GM12892 (cell line): ENCODE data around the gene GABRB3.

Source experiments
- POLR2A ChIP-seq: IDR thresholded peaks from 2 replicates; pipeline ENCODE4 v1.6.1; 2011; ENCODE audit warnings: low read depth, low read length, control low read depth
- POLR2AphosphoS5 ChIP-seq: IDR thresholded peaks from 2 replicates; pipeline ENCODE4 v1.6.1; 2011; ENCODE audit warnings: low read depth, low read length, control low read depth

DNA sequence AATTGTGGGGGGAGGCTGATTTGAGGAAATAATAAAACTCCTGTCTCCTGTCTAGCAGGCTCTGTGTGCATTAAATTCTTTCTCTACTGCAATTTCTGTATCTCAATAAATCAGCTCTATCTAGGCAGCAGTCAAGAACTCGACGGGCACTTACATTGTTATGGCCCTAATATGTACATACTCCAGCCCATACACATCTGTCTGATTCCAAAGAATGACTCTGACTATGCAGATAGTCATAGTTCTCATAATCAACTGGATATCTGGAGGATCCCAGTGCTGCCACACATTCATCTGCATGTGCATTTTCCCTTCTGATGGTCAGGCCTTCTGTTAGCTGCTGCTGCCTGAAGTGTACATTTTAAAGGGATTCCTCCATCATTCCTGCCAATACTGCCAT, 114.6 kb downstream of the GABRB3 start:
- no peak for TF ChIP-seq POLR2A
- no peak for TF ChIP-seq POLR2AphosphoS5
